ENCODE results near the gene PPP1R26.

Gene PPP1R26

GRCh38 chr9:135463140-135463539 is 16.4 kb upstream of the PPP1R26 start:
- no peak for DNase-seq

GRCh38 chr9:135464181-135464580 is 15.4 kb upstream of the PPP1R26 start:
- DNase-seq, result no peak

DNA sequence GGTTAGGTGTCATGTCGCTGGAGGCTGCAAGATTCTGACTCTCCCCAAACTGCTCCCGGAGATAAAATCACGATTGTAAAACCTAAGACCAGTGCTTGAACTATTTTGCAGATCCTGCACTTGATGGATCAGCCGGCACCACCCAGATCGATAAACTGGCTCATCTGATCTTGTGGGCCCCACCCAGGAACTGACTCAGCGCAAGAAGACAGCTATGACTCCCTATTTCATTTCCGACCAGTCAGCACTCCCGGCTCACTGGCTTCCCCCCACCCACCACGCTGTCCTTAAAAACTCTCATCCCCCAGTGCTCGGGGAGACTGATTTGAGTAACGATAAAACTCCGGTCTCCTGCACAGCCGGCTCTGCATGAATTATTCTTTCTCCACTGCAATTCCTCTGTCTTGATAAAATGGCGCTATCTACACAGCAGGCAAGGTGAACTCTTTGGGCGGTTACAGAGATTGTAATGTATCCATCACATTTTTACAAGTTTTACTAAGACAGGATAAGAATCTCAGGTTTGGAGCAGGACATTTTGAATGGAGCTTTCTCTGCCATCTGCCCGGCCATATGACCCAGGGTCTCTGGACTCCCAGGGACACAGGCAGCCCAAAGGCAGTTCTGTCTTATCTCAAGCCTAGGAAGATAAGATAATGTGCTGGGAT is 10.6 kb upstream of the PPP1R26 start:
- DNase-seq, result peak; percentile 48

- no peak for DNase-seq
These were observed 7.6 kb upstream of the PPP1R26 start for GRCh38 chr9:135471791-135472640.

DNA sequence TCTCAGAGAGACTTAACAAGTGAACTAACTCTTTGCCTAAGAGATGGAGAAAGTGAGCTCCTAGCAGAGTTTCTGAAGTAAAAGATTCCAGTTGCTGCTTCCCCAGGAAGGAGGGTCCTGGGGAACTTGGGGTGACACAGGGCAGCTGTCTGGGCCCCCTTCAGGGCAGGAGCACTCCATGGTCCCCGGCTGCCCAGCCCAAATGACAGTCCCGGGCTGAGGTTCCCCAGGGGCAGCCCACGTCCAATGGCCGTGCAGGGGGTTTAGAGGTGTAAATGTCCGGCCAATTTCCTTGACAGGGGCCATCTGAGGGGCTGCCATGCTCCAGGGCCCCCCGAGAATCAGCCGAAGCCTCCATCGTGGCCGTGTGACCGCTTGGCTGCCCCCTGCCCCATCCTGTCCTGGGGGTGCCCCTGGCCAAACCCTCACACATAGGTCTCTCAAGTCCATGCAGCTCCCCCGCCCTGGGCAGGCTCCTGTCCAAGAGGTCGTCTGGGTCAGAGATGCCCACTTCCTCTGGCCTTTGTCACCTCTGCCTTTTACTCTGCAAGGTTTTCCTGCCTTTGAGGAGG is 5.5 kb upstream of the PPP1R26 start:
- DNase-seq, result no peak

- no peak for DNase-seq
These were observed 4.7 kb upstream of the PPP1R26 start for GRCh38 chr9:135474915-135475314.

- peak; percentile 32 for DNase-seq
These were observed 2.8 kb upstream of the PPP1R26 start for GRCh38 chr9:135476561-135477355.

GRCh38 chr9:135478191-135478590 is 1.4 kb upstream of the PPP1R26 start:
- DNase-seq, result no peak

DNA sequence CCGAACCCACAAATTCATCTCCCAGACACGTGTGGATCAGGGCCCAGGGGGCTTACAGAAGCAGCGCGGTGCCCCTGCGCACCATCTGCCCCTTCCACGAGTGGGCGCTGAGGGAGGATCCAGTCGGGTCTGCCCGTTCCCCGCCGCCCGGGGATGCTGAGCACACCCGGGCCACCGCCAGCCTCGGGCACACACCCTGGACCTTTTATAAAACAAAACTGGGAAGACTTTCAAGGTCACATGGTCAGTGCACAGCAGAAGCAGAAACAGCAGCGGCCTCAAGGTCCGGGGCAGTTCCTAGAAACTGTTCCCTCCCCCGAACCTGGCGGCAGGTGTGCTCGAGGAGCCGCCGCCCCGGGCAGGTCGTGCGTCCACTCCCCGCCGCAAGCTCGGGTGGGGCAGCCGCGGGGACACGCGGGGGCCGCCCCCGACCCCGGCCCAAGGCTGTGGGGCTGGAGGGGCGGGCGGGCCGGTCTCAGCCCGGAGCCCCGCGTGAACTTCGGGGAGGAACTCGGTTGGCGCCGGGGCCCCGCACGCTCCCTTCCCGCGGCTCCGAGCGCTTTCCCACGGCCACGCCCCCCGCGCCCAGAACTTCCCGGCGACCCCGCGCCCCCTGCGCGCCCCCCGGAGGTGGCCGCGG is 633 bp upstream of the PPP1R26 start:
- DNase-seq, result no peak

GRCh38 chr9:135480071-135480939 is 723 bp downstream of the PPP1R26 start:
- DNase-seq, result peak; percentile 31

GRCh38 chr9:135480940-135481310 is 1.3 kb downstream of the PPP1R26 start:
- DNase-seq, result no peak

- DNase-seq, result no peak
These were observed 2.6 kb downstream of the PPP1R26 start for GRCh38 chr9:135482015-135482754.

- no peak for DNase-seq
These were observed 5.1 kb downstream of the PPP1R26 start for GRCh38 chr9:135484460-135485277.

- DNase-seq, result no peak
These were observed 5.8 kb downstream of the PPP1R26 start for GRCh38 chr9:135485385-135485784.

DNA sequence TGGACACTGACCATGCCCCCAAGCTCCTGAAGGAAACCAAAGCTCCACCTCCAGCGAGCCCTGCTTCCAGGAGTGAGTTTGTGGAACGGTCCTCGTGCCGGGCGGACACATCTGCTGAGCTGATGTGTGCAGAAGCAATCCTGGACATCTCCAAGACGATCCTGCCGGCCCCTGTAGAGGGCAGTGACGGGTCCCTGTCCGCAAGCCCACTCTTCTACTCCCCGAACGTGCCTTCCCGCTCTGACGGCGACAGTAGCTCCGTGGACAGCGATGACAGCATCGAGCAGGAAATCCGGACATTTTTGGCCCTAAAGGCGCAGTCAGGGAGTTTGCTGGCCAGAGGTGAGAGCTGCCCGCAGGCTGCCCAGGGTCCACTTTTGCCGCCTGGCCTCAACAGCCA is 6.2 kb downstream of the PPP1R26 start:
- DNase-seq, result no peak

DNA sequence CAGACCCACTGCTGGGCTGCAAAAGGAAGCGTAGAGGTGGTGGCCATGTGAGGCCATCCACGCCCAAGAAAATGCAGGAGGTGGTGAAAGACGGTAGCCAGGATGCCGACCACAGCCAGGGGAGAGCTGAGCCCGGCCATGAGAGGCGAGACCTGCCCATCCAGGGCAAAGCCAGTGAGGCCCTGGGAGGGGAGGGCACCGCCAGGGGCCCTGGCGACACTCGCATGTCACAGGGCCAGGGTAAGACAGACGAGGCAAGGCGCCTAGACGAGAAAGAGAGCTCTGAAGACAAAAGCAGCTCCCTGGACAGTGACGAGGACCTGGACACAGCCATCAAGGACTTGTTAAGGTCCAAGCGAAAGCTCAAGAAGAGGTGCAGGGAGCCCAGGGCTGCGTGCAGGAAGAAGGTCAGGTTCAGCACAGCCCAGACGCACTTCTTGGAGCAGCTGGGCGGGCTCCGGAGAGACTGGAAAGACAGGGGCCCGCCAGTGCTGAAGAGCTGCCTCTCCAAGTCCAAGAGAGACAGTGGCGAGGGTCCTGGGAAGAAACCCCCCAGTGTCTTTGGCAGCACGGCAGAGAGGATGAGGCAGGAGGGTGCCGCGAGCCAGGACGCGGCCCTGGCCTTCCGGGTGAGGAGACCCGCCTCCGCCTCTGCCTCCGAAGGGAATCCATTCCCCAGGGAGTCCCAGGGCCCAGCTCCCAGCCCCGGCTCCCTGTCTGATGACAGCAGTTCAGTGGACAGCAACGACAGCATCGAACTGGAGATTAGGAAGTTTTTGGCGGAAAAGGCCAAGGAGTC is 6.9 kb downstream of the PPP1R26 start:
- no peak for DNase-seq

DNA sequence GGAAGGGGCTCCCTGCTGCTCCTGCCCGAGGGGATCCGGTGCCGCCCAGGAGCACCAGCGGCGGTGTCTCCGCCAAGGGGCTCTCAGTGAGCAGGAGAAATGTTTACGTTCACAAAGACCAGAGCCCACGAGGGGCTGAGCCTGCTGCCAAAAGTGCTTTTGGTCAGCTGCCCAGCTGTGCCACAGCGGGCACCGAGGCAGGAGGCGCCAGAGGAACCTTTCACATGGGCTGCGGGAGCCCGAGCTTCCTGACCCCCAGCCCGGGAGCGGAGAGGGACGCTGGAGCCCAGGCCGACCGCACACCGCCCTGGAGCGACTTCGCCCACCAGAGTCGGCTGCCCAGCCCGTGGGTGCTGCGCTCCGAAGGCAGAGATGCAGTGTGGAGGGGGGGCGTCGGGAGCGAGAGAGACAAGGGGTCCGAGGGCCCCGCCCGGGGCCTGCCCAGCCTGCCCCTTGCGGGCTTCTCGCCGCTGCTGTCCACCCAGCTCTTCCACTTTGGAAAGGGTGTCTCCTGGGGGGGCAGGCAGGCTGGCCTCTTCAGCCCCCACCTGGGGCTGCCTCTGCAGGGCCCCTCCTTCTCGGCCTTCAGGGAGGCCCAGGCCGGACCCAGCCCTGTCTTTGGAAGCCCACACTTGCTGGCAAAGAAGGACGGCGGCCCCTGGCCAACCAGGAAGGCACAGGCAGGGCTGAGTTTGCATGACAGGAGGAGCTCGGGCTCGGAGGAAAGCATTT is 7.9 kb downstream of the PPP1R26 start:
- DNase-seq, result no peak

GRCh38 chr9:135488013-135488330 is 8.4 kb downstream of the PPP1R26 start:
- DNase-seq, result no peak

DNA sequence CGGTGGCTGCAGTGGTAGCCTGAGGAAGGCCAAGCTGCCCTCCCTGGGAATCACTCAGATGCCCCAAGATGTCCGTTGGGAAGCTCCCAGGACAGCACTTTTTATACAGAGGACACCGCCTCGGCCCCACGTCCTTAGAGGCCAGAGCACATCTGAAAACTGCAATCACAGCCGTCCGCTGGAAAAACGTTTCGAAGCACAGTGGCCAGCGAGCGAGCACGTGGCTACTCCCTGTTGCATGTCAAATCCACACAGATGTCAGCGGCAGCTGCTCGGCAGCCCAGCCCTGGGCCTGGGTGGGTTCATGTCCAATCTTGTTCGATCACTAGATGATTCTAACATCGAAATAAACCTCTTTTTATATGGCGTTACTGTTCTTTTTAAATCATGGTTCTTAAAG is 8.9 kb downstream of the PPP1R26 start:
- DNase-seq, result no peak
